Stimulated activated CD8-positive, alpha-beta memory T cell treated with anti-CD3 and anti-CD28 coated beads, Interleukin-7, amount 100 ng/mL, for 48 hours (primary cell): Measurements from ENCODE around the gene CHML.

Source experiments
- DNase-seq, 2 donors: peaks; one replicate each; pipeline ENCODE4 v3.0.0-alpha.2; 2020; ENCODE audit warnings: low read depth in 1 of 2; ENCODE audit errors: extremely low read depth in 1 of 2

Gene CHML

GRCh38 chr1:241592273-241592958 is 47.8 kb downstream of the CHML start:
- no peak for DNase-seq

GRCh38 chr1:241591736-241592135 is 48.4 kb downstream of the CHML start:
- no peak for DNase-seq

- no peak for DNase-seq
Measured at GRCh38 chr1:241591317-241591716, 48.9 kb downstream of the CHML start.

GRCh38 chr1:241590719-241591118 is 49.5 kb downstream of the CHML start:
- no peak for DNase-seq
